Sigmoid colon (tissue), 7 donors: ENCODE data around the gene DNAL1. TPM values are rescaled to one million over a fixed set of nuclear protein-coding genes. Genes with fewer than 3 reads are reported as not detected.
A peak's percentile ranks its signal among the peaks of the same experiment; 100 is the strongest.

Experiments used
- DNase-seq: peaks from one replicate; pipeline ENCODE4 v3.0.0-alpha.2; 2019
- H3K27ac ChIP-seq, 4 donors: fragments of 200-600 bp; sonication (generic); one replicate each; pipeline ENCODE4 v1.5.1; 2016 to 2019; ENCODE audit warnings: mild to moderate bottlenecking in 1 of 4
- H3K27me3 ChIP-seq, 3 donors: fragments of 200-600 bp; sonication (generic); one replicate each; pipeline ENCODE4 v1.5.1; 2019; ENCODE audit warnings: mild to moderate bottlenecking in 1 of 3
- H3K36me3 ChIP-seq, 4 donors: fragments of 200-600 bp; sonication (generic); one replicate each; pipeline ENCODE4 v1.5.1; 2016 to 2019
- H3K4me1 ChIP-seq, 4 donors: fragments of 200-600 bp; sonication (generic); one replicate each; pipeline ENCODE4 v1.5.1; 2017 to 2019
- H3K4me3 ChIP-seq, 4 donors: fragments of 200-600 bp; sonication (generic); one replicate each; pipeline ENCODE4 v1.5.1; 2017 to 2019; ENCODE audit warnings: mild to moderate bottlenecking in 2 of 4, moderate library complexity in 1 of 4
- H3K9me3 ChIP-seq, 4 donors: fragments of 200-600 bp in 3 of 4; sonication (generic) in 3 of 4; one replicate each; pipeline versions ENCODE4 v1.5.1 to v1.6.1; 2013 to 2019
- CTCF ChIP-seq, 4 experiments: fragments of 450-650 bp in 3 of 4; fragments of 200-600 bp in 1 of 4; IDR thresholded peaks; one replicate each; pipeline ENCODE4 v1.5.1; 2016 to 2019; ENCODE audit warnings: antibody characterized with exemption in 4 of 4, mild to moderate bottlenecking in 3 of 4, moderate library complexity in 2 of 4
- EP300 ChIP-seq, 4 donors: sonication (generic); formaldehyde crosslinking; IDR thresholded peaks; one replicate each; pipeline ENCODE4 v1.6.1; 2017; ENCODE audit warnings: antibody characterized with exemption in 4 of 4
- POLR2A ChIP-seq, 2 donors: fragments of 450-650 bp; IDR thresholded peaks; one replicate each; pipeline ENCODE4 v1.6.1; 2016; ENCODE audit warnings: antibody characterized with exemption in 2 of 2, mild to moderate bottlenecking in 2 of 2, moderate library complexity in 2 of 2
- POLR2AphosphoS5 ChIP-seq, 4 donors: sonication (generic); formaldehyde crosslinking; IDR thresholded peaks; one replicate each; pipeline ENCODE4 v1.6.1; 2017; ENCODE audit warnings: antibody characterized with exemption in 4 of 4
- WGBS, 2 donors: extraction: QIAGEN DNeasy Blood & Tissue Kit; methylation state at CpG; one replicate each; pipeline ENCODE4 v1.1.7; 2013; 5-methylcytosine and 5-hydroxymethylcytosine counted together
- intact Hi-C: fragments of 100-400 bp; cut with DNase I; formaldehyde crosslinking; loops from one replicate; pipeline ENCODE4 v1.15.1; 2023
- polyA plus RNA-seq, 3 donors: library from polyadenylated mRNA; stranded (reverse); fragments of 200-250 nt; gene quantifications; one replicate each; pipeline ENCODE4 v1.2.3, GENCODE V29; 2013
- total RNA-seq, 4 donors: library from RNA; depleted of rRNA; stranded (reverse); fragments of >200 nt; gene quantifications; one replicate each; pipeline ENCODE4 v1.1.0, GENCODE V29; 2016
- donor health status: healthy with polysubstance abuse.
- donor health status: Bipolar disorder and iron deficiency.
- donor health status: healthy.

DNAL1 gene
- total and polyA plus RNA-seq, 7 donors = 4.6 to 20.0 (median 6.9) TPM

GRCh38 chr14:73746520-73747378 is 102.0 kb downstream of the DNAL1 start:
- Histone ChIP-seq H3K36me3 (no peaks in the 10 kb centered on the region), H3K4me3 (no peak overlapping the region), H3K9me3 (no peaks in the 10 kb centered on the region), H3K27me3 (no peaks in the 10 kb centered on the region), H3K27ac (peak overlapping the region; percentile 87 to 100 (median 94)), H3K4me1 (peaks cover 0 to 100% (median 99%) of the 10 kb centered on the region in 4 donors)
- intact Hi-C loops = no loop called here
- DNase-seq = peak; percentile 72
- WGBS, 2 donors = 58 to 78% methylated on average over 6 of the region's 6 CpGs
- TF ChIP-seq POLR2A (IDR thresholded peaks at IDR 0.05) (no peak), CTCF (IDR thresholded peaks at IDR 0.05) (peak in 3 of 4 experiments; percentile 8 to 41 (median 14))

- TF ChIP-seq POLR2AphosphoS5 (IDR thresholded peaks at IDR 0.05) = no peak
- no peak for TF ChIP-seq EP300 (IDR thresholded peaks at IDR 0.05)
- no peak for TF ChIP-seq CTCF (IDR thresholded peaks at IDR 0.05)
- TF ChIP-seq POLR2A (IDR thresholded peaks at IDR 0.05) = no peak
- intact Hi-C loops = no loop called here
- Histone ChIP-seq H3K36me3 (no peaks in the 10 kb centered on the region), H3K27ac (peak overlapping the region; percentile 87 to 100 (median 100)), H3K4me1 (peaks cover 0 to 100% (median 99%) of the 10 kb centered on the region in 4 donors), H3K4me3 (no peak overlapping the region), H3K27me3 (no peaks in the 10 kb centered on the region), H3K9me3 (no peaks in the 10 kb centered on the region)
- WGBS, 2 donors = 69 to 77% methylated on average over 9 of the region's 9 CpGs
- no peak for DNase-seq
Measured at GRCh38 chr14:73747379-73748211, 102.8 kb downstream of the DNAL1 start.

- peaks cover 0 to 100% (median 99%) of the 10 kb centered on the region in 4 donors for H3K4me1 ChIP-seq
- no peak for TF ChIP-seq POLR2AphosphoS5 (IDR thresholded peaks at IDR 0.05)
- no peak for TF ChIP-seq EP300 (IDR thresholded peaks at IDR 0.05)
- TF ChIP-seq POLR2A (IDR thresholded peaks at IDR 0.05) = no peak
- no peak for TF ChIP-seq CTCF (IDR thresholded peaks at IDR 0.05)
- peak overlapping the region; percentile 99 to 100 (median 100) for H3K27ac ChIP-seq
- 22 to 62% methylated on average over 6 of the region's 6 CpGs for WGBS, 2 donors
- DNase-seq = no peak
- no peaks in the 10 kb centered on the region for H3K36me3 ChIP-seq
- no peaks in the 10 kb centered on the region for H3K27me3 ChIP-seq
- intact Hi-C loops = no loop called here
- H3K9me3 ChIP-seq = no peaks in the 10 kb centered on the region
- no peak overlapping the region for H3K4me3 ChIP-seq
Measured at GRCh38 chr14:73748858-73749357, 104.1 kb downstream of the DNAL1 start.

- peak overlapping the region; percentile 99 to 100 (median 100) for H3K27ac ChIP-seq
- peaks cover 0 to 100% (median 99%) of the 10 kb centered on the region in 4 donors for H3K4me1 ChIP-seq
- no peak for DNase-seq
- no peaks in the 10 kb centered on the region for H3K9me3 ChIP-seq
- intact Hi-C loops = loop anchor here (5.0 kb wide), 1 partner anchor 37 kb away; no protein-coding TSS in a partner anchor
- H3K4me3 ChIP-seq = no peak overlapping the region
- no peaks in the 10 kb centered on the region for H3K27me3 ChIP-seq
- no peaks in the 10 kb centered on the region for H3K36me3 ChIP-seq
- WGBS, 2 donors = 54 to 72% methylated on average over 11 of the region's 11 CpGs
- no peak for TF ChIP-seq CTCF (IDR thresholded peaks at IDR 0.05)
- no peak for TF ChIP-seq EP300 (IDR thresholded peaks at IDR 0.05)
- no peak for TF ChIP-seq POLR2AphosphoS5 (IDR thresholded peaks at IDR 0.05)
- TF ChIP-seq POLR2A (IDR thresholded peaks at IDR 0.05) = no peak
Measured at GRCh38 chr14:73749706-73750530, 105.1 kb downstream of the DNAL1 start.
